DMS 273 (cell line): ENCODE measurements around the gene TCF25.
"Not testable (repeated sequence)": the region's sequence is repeated elsewhere in the genome, so short reads cannot be mapped to it uniquely, and the experiment has no call there.

ENCODE experiments used
- DNase-seq: peaks from one replicate; lab custom pipeline; 2025; ENCODE audit not compliant: unreplicated experiment; lab: John Stamatoyannopoulos, UW

The TCF25 gene

DNA sequence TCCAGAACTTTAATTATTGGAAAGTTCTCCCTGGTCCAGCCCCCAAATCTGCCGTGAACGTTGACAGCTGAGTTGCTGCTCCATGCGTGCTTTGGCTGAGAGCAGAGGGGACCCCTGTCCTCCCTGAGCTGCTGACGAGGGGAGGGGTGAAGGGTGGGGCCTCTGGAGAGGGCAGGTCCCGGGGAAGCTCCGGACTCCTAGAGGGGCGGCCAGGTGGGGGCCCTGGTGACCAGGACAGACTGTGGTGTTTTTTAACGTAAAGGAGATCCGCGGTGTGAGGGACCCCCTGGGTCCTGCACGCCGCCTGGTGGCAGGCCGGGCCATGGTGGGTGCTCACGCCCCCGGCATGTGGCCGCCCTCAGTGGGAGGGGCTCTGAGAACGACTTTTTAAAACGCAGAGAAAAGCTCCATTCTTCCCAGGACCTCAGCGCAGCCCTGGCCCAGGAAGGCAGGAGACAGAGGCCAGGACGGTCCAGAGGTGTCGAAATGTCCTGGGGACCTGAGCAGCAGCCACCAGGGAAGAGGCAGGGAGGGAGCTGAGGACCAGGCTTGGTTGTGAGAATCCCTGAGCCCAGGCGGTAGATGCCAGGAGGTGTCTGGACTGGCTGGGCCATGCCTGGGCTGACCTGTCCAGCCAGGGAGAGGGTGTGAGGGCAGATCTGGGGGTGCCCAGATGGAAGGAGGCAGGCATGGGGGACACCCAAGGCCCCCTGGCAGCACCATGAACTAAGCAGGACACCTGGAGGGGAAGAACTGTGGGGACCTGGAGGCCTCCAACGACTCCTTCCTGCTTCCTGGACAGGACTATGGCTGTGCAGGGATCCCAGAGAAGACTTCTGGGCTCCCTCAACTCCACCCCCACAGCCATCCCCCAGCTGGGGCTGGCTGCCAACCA lies 45.3 kb downstream of the TCF25 start, which contains the start of gene MC1R:
Gene MC1R, plus strand, starts transcription at position 410 of the 895 bp plus-strand sequence. Its CDS starts 397 bp downstream, at position 807.
- DNase-seq: peak; percentile 84

DNA sequence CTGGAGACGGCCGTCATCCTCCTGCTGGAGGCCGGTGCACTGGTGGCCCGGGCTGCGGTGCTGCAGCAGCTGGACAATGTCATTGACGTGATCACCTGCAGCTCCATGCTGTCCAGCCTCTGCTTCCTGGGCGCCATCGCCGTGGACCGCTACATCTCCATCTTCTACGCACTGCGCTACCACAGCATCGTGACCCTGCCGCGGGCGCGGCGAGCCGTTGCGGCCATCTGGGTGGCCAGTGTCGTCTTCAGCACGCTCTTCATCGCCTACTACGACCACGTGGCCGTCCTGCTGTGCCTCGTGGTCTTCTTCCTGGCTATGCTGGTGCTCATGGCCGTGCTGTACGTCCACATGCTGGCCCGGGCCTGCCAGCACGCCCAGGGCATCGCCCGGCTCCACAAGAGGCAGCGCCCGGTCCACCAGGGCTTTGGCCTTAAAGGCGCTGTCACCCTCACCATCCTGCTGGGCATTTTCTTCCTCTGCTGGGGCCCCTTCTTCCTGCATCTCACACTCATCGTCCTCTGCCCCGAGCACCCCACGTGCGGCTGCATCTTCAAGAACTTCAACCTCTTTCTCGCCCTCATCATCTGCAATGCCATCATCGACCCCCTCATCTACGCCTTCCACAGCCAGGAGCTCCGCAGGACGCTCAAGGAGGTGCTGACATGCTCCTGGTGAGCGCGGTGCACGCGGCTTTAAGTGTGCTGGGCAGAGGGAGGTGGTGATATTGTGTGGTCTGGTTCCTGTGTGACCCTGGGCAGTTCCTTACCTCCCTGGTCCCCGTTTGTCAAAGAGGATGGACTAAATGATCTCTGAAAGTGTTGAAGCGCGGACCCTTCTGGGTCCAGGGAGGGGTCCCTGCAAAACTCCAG lies 46.4 kb downstream of the TCF25 start:
- DNase-seq: no peak

DNA sequence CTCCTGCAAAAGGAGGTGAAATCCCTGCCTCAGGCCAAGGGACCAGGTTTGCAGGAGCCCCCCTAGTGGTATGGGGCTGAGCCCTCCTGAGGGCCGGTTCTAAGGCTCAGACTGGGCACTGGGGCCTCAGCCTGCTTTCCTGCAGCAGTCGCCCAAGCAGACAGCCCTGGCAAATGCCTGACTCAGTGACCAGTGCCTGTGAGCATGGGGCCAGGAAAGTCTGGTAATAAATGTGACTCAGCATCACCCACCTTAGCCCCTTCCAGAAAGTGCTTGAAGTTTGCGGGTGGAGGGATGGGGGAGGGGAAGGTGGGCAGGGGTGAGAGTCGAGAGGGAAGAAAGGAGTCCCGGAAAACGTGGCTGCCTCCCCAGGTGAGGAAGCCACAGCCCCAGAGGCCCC lies 47.3 kb downstream of the TCF25 start:
- DNase-seq: no peak

DNA sequence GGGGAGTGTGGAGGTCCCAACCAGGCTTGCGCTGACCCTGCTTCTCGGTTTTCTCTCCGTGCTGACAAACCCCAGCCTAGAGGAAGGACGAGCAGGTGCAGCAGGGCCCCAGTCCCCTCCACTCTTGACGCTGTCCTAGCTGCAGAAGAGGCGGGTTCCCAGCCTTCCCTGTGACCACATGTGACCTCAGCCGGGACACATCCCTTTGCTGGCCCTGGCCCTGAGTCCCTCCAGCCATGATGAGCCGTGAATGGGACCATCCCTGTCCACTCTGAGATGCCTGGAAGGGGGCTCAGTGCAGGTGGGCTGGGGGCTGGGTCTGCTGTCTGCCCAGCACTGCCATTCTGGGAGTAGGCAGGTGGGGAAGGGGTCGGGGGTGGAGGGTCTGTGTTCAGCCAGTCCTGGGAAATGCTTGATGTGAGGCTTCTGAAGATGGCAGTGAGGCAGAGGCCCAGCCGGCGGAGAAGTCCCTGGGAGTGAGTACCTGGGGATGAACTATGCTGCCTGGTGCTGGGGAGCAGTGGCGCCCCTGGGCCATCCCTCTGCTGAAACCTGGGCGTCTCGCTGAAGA lies 47.8 kb downstream of the TCF25 start:
- no peak for DNase-seq

DNA sequence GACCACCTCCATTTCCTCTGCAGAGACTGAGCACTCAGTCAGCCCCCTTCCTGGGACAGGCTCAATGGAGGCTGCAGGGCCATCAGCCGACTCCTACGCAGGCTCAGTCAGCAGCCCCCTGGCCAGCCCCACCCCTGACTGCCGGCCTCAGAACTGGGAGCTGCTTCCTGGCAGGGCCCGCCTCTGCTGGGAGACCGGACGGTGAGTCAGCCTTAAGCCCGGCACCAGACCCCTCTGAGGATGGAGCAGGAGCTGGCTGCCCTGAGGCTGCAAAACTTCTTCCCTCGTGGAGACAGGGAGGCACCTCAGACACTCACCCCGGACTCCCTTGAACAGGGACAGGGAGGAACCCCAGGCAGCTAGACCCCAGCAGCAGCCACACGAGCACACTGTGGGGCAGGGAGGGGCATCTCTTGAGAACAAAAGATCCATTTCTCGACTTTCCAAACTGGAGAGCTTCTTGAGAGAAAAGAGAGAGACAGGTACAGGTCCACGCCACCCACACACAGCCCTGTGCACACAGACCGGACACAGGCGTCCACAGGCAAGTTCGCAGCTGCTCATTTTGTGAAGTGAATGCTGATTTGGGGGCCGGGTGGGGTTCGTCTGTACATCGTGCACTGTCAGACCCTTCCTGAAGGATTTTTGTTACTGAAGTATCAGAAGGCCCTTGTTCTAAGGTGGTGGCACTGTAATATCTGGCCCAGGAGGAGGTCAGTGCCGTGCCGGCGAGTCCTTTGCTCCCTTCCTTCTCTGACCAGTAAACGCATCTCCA lies 48.5 kb downstream of the TCF25 start:
- peak; percentile 69 for DNase-seq

DNA sequence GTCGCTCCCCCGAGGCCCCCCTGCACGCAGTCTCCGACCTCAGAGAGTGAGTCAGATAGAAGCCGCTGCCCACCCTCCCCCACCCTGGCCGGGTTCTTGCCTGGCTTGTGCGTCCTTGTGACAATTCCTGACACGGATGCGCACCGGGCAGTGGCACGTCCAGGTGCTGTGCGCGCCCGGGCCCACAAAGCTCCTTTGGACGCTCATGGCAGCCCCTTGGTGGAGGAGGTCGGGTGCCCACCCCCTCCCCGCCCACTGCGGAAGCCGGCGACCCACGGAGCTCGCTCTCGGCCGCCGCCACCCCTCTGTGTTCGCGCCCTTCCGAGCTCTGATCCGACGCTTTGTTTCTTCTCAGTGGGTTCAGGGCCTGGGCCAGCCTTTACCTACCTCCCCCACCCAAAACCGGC lies 49.1 kb downstream of the TCF25 start:
- DNase-seq: peak; percentile 63

DNA sequence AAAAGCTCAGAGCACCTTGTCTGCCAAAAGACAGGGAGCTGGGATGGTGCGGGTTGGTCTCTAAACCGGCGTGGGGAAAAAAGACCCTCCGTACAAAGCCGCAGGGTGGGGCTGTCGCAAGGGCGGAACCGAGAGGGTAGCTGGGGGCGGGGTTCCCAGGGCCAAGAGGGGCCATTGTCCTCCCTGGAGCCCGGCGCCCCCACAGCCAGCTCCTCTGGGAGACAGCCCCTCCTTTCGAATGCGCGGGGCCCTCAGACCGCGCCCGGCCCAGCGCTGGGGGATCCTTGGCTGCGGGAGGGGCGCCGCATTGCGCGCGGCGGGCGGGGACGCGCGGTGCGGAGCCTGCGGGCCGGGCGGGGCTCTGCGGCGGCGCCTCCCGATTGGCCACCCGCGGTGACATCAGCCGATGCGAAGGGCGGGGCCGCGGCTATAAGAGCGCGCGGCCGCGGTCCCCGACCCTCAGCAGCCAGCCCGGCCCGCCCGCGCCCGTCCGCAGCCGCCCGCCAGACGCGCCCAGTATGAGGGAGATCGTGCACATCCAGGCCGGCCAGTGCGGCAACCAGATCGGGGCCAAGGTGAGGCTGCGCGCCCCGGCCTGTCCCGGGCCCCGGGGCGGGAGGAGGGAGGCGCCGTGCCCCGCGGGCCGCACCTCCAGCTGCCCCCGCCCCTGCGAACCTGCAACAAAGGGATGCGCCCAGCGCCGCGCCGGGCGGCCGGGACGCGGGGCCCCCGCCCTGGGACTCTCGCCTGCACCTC lies 49.7 kb downstream of the TCF25 start, which contains the start of gene TUBB3:
Gene TUBB3, plus strand, starts transcription at position 459 of the 756 bp plus-strand sequence. Its CDS starts 60 bp downstream, at position 519.
- DNase-seq: peak; percentile 93

DNA sequence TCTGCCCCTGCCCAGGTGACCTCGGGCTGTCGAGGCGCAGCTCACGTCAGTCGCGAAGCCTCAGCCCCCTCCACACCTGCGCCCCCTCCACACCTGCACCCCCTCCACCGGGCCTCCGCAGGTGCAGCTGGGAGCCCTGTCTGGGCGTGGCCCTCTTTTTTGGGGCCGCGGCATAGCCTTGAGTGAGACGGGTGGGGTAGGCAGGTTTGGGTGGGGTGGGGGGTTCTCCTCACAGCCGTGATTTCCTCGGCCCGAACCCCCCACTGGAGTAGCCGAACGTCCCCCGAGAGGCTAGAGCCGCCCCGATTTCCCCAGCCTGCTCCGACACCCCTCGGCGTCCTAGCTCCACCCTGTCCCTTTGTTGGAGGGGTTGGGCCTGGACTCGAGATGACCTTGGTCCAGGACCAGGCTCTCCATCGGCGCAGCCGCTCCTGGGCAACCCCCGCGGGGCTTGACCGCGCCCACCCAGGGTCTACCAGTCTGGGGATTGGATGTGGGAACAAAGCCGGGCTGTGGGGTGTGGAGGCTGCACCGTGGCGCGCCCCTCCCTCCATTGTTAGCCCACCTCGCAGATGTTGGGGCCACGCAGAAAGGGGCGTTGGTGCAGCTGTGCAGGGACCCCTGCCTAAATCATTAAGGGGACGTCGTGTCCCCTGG lies 50.4 kb downstream of the TCF25 start:
- no peak for DNase-seq

DNA sequence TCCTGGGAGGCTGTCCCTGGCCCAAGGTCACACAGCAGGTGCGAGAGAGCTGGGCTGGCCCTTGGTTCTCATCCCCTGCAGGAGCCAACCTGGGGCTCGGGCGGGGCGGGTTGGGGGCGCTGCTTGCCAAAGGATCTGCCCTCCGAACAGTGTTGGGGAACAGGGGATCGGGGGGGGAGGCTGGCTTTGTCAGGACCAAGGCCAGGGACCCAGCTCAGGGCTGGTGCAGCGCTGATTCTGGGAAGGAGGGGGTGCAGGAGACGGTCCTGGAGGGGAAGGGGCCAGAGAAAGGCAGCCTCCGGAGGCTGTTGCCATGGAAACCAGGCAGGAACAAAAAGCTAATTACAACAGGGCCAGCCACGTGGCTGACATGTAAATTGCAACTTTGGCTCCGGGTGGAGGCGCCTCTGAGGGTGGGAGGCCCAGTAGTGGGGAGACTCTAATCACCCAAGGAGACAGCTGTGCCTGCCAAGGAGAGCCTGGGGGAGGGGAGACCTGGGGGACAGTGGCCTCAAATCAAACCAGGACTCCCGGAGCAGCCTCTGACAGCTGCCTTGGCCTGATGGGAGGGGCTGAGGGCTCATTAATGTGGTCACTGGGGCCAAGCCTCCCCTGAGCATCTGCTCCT lies 51.0 kb downstream of the TCF25 start:
- peak; percentile 82 for DNase-seq

DNA sequence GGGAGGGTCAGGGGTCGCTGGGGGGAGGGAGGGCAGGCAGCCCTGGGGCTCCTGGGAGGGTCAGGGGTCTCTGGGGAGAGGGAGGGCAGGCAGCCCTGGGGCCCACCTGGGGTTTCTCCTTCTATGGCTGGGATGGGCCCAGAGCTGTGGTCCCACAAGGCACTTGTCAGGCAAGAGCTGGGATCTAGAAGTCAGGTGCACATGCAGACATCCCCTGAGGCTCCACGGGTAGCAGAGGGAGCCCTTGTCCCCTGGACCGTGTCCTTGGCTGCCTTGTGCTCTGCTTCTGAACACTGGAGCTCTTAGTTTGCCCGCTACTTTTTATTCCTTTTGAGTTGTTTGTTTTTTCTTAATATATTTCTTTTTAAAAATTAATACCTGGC lies 51.5 kb downstream of the TCF25 start:
- peak; percentile 61 for DNase-seq

DNA sequence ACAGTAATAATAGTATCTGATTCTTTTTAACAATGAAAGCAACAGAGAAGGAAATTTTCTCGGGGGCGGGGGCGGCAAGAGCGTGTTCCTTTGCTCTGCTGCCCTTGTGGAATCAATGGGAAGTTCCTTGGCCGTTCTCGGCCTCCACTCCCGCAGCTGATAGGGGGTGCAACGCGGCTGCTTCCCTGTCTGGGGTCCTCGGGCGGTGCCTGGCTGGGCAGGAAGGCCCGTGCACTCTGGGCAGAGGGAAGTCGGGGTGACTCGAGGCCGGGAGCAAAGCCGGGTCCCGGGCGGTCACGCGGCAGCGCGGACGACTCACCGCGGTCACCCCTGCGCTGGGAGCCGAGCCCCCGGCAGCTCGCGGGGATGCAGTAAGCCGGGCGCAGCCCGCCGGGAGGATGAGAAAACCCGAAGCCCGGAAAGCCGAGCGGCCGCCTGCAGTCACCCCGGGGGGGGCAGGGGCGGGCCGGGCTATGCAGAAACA lies 52.2 kb downstream of the TCF25 start:
- DNase-seq: peak; percentile 72

DNA sequence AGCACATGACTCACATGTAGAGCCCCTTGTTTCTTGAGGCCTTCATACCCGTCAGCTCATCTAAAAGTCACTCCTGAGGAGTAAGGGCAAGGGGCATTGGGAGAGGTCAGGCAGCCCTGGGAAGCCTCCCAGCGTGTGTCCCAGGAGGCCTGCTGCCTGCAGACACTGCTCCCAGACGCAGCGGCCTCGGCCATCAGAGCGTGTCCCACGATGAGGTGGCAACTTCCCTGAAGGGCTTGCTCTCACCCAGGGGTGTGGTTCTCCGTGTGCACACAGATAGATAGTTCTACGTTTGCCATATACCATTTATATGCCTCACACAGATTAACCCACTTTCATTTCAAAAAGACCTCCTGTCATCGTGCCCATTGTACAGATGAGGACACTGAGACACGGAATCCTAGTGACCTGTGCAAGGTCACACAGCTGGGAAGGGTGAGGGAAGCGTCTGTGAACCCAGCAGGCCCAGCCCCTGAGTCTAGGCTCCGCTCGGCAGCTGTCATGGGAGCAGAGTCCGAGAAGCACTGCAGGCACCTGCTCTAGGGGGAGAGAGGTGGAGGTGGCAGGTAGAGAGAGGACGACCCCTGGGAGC lies 58.0 kb downstream of the TCF25 start:
- no peak for DNase-seq

DNA sequence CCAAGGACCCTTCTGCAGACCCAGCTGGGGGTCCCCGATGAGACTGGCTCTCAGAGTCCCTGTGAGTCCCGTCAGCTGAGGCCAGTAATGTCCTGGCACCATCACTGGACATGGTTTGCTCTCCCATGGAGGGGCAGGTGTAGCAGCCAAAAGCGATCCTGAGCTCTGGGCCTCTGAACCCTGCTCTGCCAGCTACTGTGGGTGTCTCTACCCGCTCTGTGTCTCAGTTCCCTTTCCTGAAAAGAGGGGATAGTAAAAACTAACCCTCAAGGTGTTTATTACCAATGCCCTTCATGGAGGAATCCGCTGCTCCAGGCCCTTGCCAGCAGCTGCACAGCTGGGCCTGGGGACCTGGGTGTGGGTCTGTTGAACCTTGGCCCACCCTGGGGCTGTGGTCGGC lies 58.6 kb downstream of the TCF25 start:
- DNase-seq: no peak

DNA sequence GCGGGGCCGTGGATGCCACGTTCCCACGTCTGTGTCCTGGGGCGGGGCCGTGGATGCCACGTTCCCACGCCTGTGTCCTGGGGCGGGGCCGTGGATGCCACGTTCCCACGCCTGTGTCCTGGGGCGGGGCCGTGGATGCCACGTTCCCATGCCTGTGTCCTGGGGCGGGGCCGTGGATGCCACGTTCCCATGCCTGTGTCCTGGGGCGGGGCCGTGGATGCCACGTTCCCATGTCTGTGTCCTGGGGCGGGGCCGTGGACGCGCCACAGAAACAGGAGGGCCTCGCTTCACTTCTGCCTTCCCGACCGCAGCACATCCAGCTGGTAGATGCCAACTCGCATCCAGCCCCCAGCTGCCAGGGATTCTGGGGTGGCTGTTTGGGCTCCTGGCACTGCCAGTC lies 60.6 kb downstream of the TCF25 start:
- DNase-seq: not testable (repeated sequence)

DNA sequence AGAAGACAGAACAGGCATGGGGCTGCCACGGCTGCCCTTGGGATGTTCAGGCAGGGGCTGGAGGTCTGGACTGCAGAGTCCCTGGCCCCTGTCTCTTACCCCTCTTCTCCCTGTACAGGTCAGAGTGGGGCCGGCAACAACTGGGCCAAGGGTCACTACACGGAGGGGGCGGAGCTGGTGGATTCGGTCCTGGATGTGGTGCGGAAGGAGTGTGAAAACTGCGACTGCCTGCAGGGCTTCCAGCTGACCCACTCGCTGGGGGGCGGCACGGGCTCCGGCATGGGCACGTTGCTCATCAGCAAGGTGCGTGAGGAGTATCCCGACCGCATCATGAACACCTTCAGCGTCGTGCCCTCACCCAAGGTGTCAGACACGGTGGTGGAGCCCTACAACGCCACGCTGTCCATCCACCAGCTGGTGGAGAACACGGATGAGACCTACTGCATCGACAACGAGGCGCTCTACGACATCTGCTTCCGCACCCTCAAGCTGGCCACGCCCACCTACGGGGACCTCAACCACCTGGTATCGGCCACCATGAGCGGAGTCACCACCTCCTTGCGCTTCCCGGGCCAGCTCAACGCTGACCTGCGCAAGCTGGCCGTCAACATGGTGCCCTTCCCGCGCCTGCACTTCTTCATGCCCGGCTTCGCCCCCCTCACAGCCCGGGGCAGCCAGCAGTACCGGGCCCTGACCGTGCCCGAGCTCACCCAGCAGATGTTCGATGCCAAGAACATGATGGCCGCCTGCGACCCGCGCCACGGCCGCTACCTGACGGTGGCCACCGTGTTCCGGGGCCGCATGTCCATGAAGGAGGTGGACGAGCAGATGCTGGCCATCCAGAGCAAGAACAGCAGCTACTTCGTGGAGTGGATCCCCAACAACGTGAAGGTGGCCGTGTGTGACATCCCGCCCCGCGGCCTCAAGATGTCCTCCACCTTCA lies 61.5 kb downstream of the TCF25 start:
- DNase-seq: no peak

DNA sequence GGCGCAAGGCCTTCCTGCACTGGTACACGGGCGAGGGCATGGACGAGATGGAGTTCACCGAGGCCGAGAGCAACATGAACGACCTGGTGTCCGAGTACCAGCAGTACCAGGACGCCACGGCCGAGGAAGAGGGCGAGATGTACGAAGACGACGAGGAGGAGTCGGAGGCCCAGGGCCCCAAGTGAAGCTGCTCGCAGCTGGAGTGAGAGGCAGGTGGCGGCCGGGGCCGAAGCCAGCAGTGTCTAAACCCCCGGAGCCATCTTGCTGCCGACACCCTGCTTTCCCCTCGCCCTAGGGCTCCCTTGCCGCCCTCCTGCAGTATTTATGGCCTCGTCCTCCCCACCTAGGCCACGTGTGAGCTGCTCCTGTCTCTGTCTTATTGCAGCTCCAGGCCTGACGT lies 62.2 kb downstream of the TCF25 start:
- not testable (repeated sequence) for DNase-seq

DNA sequence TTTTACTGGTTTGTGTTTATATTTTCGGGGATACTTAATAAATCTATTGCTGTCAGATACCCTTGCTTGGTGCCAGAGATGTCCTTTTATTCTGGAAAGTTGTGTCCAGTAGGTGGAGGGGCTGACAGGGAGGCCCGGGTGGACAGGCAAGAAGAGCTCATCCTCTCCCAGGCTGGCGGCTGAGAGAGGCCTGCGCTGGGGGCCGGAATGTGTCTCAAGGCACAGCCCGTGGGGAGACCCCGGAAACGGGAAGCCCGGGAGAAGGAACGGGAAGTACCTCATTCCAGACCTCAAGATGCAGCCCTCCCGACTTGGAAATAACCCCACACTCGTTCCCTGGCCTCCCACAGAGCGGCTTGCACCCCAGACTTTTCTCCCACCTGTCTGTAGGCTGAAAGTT lies 62.6 kb downstream of the TCF25 start:
- DNase-seq: no peak
